Activated CD8-positive, alpha-beta memory T cell treated with anti-CD3 and anti-CD28 coated beads, Interleukin-2, amount 50 U/mL, for 24 hours (primary cell): Measurements from ENCODE around the gene TM7SF3.

ENCODE experiments used
- DNase-seq: peaks from one replicate; pipeline ENCODE4 v3.0.0-alpha.2; 2020; ENCODE audit errors: extremely low read depth

TM7SF3 gene

DNA sequence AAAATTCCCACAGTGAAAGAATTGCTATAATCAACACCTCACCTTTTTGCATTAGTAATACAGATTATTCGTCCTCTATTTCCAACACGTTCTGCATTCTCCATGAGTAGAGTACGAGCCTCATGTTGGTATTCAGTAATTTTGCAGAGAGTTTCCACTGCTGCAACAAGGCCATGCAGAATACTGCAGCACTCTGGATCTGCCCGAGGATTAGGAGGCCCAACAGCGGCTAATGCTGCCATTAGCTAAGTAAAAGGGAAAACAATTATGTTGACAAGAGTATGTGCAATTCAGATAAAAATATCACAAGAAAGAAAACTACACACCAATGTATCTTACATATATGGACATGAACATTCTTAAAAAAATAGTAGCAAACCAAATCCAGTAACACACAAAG is 85.5 kb downstream of the TM7SF3 start:
- no peak for DNase-seq
